MCF 10A (cell line): ENCODE results near the gene DCD. TPM values are rescaled to one million over a fixed set of nuclear protein-coding genes. Genes with fewer than 3 reads are reported as not detected.

ENCODE experiments used
- BruUV-seq: library from RNA; stranded (reverse); fragments of 400-500 nt; replicated peaks from 2 replicates; lab custom pipeline; 2021; lab: Mats Ljungman, UMichigan
- CTCF ChIA-PET: fragments of 300-600 bp; sonication (Branson Sonifier 250); formaldehyde crosslinking; extraction: SDS; loops from one replicate; lab custom pipeline; 2021; ENCODE audit warnings: antibody characterized with exemption, inconsistent platforms; lab: Yijun Ruan, JAX
- POLR2A ChIA-PET: fragments of 300-600, 350-650 bp; sonication (Branson Sonifier 250); formaldehyde crosslinking; extraction: SDS; loops from one replicate; lab custom pipeline; 2020; ENCODE audit warnings: antibody characterized with exemption, inconsistent platforms; lab: Yijun Ruan, JAX
- DNase-seq: peaks from one replicate; pipeline ENCODE4 v3.0.0-alpha.2; 2018; ENCODE audit not compliant: unreplicated experiment
- H3K27ac Mint-ChIP-seq: one replicate; pipeline ENCODE4 v1.8.0; 2022; ENCODE audit warnings: mild to moderate bottlenecking, low read depth, mixed read lengths; ENCODE audit not compliant: unreplicated experiment
- H3K27me3 Mint-ChIP-seq: one replicate; pipeline ENCODE4 v1.8.0; 2022; ENCODE audit warnings: mixed read lengths; ENCODE audit not compliant: insufficient read depth, unreplicated experiment
- H3K36me3 Mint-ChIP-seq: one replicate; pipeline ENCODE4 v1.8.0; 2022; ENCODE audit warnings: mild to moderate bottlenecking, moderate library complexity, mixed read lengths; ENCODE audit not compliant: insufficient read depth, unreplicated experiment
- H3K4me1 Mint-ChIP-seq: one replicate; pipeline ENCODE4 v1.8.0; 2022; ENCODE audit warnings: mixed read lengths; ENCODE audit not compliant: insufficient read depth, unreplicated experiment
- H3K4me3 Mint-ChIP-seq: one replicate; pipeline ENCODE4 v1.8.0; 2022; ENCODE audit warnings: mild to moderate bottlenecking, moderate library complexity, mixed read lengths; ENCODE audit not compliant: unreplicated experiment
- H3K9me3 Mint-ChIP-seq: one replicate; pipeline ENCODE4 v1.8.0; 2022; ENCODE audit warnings: mixed read lengths; ENCODE audit not compliant: unreplicated experiment
- intact Hi-C: fragments of 100-400 bp; cut with micrococcal nuclease; formaldehyde crosslinking; loops from 2 replicates; pipeline ENCODE4 v1.14.1; 2022
- total RNA-seq: library from RNA; stranded (reverse); gene quantifications from 2 replicates; pipeline ENCODE4 v1.2.3, GENCODE V29; 2022
- TF ChIP-seq, protein P1 (sequence below): fragments of 200-600 bp; IDR thresholded peaks from one replicate; pipeline ENCODE4 v1.8.0; 2022; ENCODE audit warnings: antibody characterized with exemption, mild to moderate bottlenecking; ENCODE audit not compliant: unreplicated experiment

The DCD gene
- total RNA-seq, 1 experiment from 2014 or later = not detected

GRCh38 chr12:54689034-54689372, 40.8 kb upstream of the DCD start:
- ChIA-PET CTCF (interaction anchor here (1.0 to 3.5 kb wide), 5 partner anchors 10 to 285 kb away, joined by 3 to 20 read pairs (median 4); no protein-coding TSS in a partner anchor), POLR2A (no interaction called here)
- Mint-ChIP-seq H3K27me3 (peaks cover 94% of the 10 kb centered on the region), H3K4me3 (no peak overlapping the region), H3K27ac (no peak overlapping the region), H3K4me1 (peaks cover 7% of the 10 kb centered on the region), H3K36me3 (no peaks in the 10 kb centered on the region), H3K9me3 (no peaks in the 10 kb centered on the region)
- intact Hi-C loops = no loop called here
- TF ChIP-seq, protein P1, sequence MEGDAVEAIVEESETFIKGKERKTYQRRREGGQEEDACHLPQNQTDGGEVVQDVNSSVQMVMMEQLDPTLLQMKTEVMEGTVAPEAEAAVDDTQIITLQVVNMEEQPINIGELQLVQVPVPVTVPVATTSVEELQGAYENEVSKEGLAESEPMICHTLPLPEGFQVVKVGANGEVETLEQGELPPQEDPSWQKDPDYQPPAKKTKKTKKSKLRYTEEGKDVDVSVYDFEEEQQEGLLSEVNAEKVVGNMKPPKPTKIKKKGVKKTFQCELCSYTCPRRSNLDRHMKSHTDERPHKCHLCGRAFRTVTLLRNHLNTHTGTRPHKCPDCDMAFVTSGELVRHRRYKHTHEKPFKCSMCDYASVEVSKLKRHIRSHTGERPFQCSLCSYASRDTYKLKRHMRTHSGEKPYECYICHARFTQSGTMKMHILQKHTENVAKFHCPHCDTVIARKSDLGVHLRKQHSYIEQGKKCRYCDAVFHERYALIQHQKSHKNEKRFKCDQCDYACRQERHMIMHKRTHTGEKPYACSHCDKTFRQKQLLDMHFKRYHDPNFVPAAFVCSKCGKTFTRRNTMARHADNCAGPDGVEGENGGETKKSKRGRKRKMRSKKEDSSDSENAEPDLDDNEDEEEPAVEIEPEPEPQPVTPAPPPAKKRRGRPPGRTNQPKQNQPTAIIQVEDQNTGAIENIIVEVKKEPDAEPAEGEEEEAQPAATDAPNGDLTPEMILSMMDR = no peak
- no peak for DNase-seq
- no TSS peak for BruUV-seq

- Mint-ChIP-seq H3K27ac (no peak overlapping the region), H3K4me3 (no peak overlapping the region), H3K9me3 (no peaks in the 10 kb centered on the region), H3K36me3 (no peaks in the 10 kb centered on the region), H3K4me1 (peaks cover 7% of the 10 kb centered on the region), H3K27me3 (peaks cover 94% of the 10 kb centered on the region)
- ChIA-PET POLR2A (no interaction called here), CTCF (interaction anchor here (0.7 to 3.5 kb wide), 5 partner anchors 9 to 353 kb away, joined by 3 to 20 read pairs (median 4); no protein-coding TSS in a partner anchor)
- no peak for DNase-seq
- intact Hi-C loops = no loop called here
- TF ChIP-seq, protein P1 = no peak
- no TSS peak for BruUV-seq
These were observed 40.3 kb upstream of the DCD start for GRCh38 chr12:54688309-54689033.

GRCh38 chr12:54684636-54685630, 36.8 kb upstream of the DCD start:
- Mint-ChIP-seq H3K4me3 (no peak overlapping the region), H3K27me3 (peaks cover 86% of the 10 kb centered on the region), H3K9me3 (no peaks in the 10 kb centered on the region), H3K36me3 (no peaks in the 10 kb centered on the region), H3K27ac (no peak overlapping the region), H3K4me1 (peaks cover 7% of the 10 kb centered on the region)
- intact Hi-C loops = no loop called here
- ChIA-PET POLR2A (interaction anchor here (0.5 kb wide), 1 partner anchor 66 kb away, joined by 3 read pairs; no protein-coding TSS in a partner anchor), CTCF (interaction anchor here (0.6 to 1.1 kb wide), 2 partner anchors 60 to 105 kb away, joined by 3 read pairs; no protein-coding TSS in a partner anchor)
- TF ChIP-seq, protein P1 = no peak
- DNase-seq = peak; percentile 6
- BruUV-seq = no TSS peak

DNA sequence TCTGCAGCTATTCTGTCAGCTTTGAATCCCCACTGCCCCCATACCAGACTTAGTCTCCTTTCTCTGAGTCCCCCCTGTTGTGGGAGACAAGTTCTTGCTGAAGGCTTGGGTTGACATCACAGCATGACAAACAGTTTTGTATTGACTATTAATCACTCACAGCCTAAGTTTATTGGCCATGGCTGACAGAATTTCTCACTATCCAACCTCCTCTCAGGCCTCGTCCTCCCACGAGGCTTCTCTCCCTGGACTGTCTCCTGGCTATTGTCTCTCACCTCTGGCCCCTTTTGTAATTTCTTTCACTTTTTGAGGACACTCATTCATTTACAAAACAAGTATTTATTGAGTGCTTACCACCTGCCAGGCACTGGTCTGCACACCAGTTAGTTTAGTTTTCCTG, 35.2 kb upstream of the DCD start:
- CTCF ChIA-PET = interaction anchor here (0.6 to 1.0 kb wide), 2 partner anchors 275 to 346 kb away, joined by 4 read pairs; no protein-coding TSS in a partner anchor
- TF ChIP-seq, protein P1 = no peak
- Mint-ChIP-seq H3K4me1 (peaks cover 7% of the 10 kb centered on the region), H3K36me3 (no peaks in the 10 kb centered on the region), H3K9me3 (no peaks in the 10 kb centered on the region), H3K27me3 (peaks cover 79% of the 10 kb centered on the region), H3K27ac (no peak overlapping the region), H3K4me3 (no peak overlapping the region)
- intact Hi-C loops = no loop called here
- no peak for DNase-seq
- POLR2A ChIA-PET = no interaction called here
- BruUV-seq = no TSS peak
